T-helper 22 cell (primary cell): Measurements from ENCODE around the gene GATAD2B.
"Not testable (repeated sequence)": the region's sequence is repeated elsewhere in the genome, so short reads cannot be mapped to it uniquely, and the experiment has no call there.

Experiments
- DNase-seq: peaks from one replicate; pipeline ENCODE4 v3.0.0-alpha.2; 2020; ENCODE audit warnings: low read depth

GATAD2B gene

GRCh38 chr1:153929981-153930948 is 7.5 kb upstream of the GATAD2B start:
- DNase-seq, result no peak

GRCh38 chr1:153929426-153929825 is 6.7 kb upstream of the GATAD2B start:
- no peak for DNase-seq

DNA sequence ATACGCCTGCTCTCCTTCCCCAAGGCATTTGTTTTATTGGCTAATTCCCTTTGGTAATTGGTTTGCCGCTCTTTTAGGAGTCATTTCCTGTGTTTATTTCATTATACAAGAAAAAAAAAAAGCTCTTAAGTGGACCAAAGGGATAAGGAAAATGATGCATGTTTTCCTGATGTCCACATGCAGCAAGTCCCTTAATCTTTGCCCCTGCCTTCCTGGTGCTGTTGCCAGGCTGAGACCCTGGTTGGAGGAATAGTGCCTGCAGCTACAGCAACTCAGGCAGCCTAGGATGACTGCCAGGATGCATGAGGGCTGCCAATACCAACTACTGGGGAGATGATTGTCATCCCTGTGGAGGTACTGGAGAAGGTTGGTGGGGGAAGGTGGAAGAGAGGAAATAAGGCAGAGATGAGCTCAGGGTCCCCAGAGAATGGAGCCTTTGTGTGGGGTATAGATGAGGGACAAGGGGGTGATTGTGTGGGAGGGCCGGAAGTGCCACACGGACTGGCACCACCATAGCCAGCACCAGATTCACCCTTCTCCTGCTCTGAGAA is 6.1 kb upstream of the GATAD2B start:
- DNase-seq, result no peak

DNA sequence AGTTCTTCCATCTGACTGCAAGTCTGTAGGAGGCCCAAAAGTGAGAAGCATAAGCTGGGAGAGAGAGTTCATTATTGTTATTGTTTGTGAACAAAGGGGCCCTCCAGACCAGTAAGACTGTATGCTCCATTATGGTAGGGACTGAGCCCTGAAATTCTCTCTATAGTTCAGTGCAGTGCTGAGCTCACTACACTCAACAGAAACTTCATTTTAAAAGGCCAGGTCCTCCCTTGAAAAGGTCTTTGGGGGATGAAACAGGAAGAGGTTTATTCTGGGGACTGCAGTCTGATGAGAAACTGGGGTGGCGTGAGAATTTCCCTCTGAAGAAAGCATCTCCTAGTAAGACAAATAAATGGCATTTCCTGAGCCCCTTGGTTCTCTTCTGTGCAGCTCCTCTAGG is 5.5 kb upstream of the GATAD2B start:
- no peak for DNase-seq

DNA sequence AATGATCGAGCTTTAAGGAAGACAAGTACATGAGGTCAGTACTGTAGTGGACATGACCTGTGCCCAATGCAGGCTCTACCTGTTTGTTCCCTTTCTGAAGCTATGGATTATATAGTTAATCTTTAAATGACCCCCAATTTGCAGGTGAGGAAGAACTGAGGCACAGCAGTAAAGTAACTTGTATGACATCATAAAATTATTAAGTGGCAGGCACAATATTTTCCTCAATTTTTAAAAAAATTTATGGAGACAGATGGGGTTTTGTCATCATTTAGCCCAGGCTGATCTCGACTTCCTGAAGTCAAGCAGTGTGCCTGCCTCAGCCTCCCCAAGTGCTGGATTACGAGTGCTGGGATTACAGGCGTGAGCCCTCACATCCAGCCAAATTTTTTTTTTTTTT is 3.6 kb upstream of the GATAD2B start:
- DNase-seq, result no peak

DNA sequence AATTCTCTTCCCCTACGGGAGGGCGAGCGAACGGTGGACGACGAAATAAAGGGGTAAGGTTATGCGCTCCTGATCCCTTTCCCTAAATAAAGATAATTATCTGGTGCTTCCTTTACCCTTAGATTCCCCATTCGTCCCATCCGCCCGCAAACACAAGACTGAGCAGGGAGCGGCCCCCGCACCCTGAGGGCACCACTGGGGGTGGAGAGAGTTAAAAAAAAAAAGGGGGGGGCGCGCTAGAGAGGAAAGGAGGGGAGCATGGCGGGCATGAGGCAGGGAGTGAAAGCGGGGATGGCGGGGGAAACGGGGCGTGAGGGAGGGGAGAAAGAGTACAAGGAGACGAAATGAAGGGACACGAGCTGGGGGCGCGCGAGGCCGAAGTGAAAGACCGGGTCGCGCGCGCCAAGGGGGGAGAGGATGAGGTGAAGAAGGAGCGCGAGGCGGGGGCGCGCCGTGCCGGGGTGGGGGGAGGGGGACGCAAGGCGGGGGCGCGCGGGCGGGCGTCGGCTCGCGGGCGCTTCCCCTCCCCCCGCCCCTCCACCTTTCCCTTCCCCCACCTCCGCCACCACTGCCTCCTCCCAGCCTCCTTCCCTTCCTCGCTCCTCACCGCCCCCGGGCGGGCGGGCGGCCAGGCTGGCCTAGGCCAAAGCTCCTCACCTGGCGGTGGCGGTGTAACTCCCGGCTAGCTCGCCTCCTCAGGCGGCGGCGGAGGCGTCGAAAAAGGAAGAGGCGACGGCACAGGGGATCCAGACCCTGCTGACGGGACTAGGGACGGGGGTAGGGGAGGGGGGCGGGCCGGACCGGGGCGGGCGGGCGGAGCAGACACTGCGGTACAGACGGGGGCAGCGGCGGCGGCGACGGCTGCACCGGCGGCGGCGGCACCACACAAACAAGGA is 448 bp downstream of the GATAD2B start:
- peak; percentile 31 for DNase-seq

- no peak for DNase-seq
These were observed 1.0 kb downstream of the GATAD2B start for GRCh38 chr1:153921803-153922075.

DNA sequence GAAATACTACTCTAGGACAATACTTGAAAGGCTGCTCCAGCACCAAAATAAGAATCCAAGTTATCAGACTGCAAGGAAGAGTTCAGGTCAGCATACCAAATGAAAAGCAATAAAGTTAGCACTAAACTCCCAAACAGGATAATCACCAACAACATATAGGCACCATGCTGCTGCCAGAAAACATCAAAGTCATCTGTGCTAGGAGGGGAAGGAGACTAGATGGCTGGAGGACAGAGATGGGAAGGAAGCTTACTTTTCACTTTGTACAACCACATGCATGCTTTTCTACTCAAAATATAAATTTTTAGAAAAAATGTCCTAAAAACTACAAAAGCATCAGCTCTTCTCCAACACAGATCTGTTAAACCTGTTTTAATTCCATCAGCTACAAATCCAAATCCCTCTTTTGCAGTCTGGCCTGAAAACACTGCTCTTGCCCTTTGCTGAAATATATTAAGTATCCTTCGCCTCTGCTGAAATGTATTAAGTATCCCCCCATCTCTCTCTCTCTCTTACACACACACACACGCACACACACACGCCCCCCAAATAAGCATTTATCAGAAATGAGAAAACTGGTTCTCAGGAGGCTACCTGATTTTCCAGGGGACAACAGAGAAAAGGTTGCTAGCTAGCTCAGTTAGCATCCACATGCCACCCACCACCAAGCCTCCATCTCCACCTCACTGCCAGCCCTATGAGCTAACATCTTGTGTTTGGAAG is 1.5 kb downstream of the GATAD2B start:
- no peak for DNase-seq

DNA sequence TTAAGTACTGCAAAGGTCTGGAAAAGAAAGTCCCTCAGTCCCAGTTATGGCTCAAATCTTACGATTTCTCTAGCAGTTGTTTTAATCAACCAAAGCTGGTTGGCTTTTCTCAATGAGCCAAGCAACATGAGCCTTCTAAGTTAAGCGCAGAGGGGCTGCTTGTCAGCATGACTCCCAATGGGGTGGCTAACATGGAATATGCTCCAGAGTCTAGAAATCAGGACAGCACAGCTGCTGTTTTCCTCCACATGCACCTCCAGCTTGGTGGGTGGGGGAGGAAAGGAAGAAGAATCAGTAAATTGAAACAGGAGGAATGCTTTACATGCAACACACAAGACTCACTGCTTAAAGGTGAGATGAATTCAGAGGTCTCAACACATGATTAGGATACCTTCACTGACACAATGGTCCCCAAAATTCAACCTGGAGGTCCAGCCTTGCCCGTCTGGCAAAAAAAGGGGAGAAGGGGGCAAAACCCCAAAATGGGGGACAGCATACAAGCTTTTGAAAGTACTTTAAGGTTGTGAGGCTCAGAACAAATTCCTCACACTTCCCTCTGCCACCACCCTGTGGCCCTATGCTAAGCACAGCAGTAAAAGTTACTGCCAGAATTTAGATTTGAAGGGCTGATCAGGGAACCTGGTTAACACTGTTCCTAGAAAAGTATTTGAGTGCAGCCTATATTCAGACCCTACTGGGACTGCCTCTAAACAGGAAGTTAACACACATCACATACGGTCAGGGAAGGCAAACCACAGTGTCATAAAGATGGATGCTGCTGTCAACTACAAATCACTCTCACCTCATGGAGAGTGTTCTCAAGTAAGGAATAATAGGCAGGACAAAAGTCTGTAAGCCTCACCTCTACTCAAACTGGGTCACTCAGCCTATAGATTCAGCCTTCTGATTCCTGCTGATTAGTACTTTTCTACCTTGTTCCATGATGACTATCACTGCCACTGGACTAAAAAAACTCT is 2.6 kb downstream of the GATAD2B start:
- DNase-seq, result no peak

DNA sequence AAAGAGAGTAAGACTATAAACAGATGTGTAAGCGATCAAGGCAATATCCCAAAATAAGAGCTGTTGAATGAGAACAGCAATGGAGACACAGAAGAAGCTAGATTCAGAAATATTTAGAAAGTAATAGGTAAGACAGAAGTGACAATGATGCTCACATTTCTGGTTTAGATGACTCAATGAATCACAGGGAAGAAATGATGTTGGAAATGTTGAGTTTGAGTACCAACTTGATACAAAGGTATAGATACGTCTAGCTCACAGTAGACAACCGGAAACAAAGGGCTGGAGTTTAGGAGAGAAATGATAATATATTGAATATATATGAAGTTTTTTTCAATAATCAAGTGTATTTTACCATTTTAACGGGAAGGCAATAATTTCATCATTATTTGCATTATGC is 6.5 kb downstream of the GATAD2B start:
- DNase-seq, result no peak

DNA sequence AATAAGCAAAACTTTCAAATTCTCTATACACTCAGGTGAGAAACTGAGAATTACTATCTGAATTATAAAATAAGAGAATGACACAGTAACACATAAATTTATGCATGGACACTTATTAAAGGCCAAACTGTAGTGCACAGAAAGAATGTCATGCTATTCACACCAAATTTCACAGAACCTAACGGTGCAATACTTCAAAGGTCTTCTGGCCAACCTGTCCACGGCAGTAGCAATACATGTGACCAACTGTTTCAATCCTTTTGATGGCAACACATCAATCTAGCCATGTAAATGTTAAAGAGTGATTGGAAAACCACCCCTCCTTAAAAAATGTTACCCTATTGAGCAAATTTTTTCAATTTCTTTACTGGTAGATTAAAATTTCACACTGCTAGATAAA is 10.4 kb downstream of the GATAD2B start:
- DNase-seq, result no peak

DNA sequence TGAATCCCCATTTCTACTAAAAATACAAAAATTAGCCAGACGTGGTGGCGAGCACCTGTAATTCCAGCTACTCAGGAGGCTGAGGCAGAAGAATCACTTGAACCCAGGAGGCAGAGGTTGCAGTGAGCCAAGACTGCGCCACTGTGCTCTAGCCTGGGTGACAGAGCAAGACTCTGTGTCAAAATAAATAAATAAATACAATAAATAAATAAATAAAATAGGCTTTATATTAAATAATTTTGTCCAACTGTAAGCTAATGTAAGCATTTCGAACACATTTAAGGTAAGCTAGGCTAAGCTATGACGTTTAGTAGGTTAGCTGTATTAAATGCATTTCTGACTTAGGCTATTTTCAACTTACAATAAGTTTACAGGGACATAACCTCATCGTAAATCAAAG is 12.2 kb downstream of the GATAD2B start:
- DNase-seq, result not testable (repeated sequence)

DNA sequence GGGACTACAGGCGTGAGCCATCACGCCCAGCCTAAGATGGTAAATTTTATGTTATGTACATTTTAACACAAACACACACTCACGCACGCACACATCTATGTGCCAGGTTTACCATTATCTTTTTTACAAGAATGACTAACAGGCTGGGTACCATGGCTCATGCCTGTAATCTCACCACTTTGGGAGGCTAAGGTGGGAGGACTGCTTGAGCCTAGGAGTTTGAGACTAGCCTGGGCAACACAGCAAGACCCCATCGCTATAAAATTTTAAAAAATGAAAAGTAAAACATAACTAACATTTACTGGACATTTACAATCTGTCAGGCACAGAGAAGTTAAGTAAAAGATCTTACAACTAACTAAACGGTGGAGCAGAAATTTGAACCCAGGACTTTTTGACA is 14.7 kb downstream of the GATAD2B start:
- no peak for DNase-seq

DNA sequence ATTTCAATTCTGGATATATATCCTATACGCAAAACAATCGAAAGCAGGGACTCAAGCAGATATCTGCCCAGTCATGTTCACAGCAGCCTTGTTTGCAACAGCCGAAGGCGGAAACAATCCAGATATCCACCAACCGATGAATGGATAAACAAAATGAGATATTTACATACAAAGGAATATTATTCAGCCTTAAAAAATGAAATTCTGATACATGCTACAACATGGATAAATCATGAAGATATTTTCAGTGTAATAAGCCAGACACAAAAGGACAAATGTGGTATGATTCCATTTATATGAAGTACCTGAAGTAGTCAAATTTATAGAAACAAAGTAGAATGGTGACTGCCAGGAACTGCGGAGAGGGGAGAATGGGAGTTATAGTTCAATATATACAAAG is 15.6 kb downstream of the GATAD2B start:
- DNase-seq, result no peak

DNA sequence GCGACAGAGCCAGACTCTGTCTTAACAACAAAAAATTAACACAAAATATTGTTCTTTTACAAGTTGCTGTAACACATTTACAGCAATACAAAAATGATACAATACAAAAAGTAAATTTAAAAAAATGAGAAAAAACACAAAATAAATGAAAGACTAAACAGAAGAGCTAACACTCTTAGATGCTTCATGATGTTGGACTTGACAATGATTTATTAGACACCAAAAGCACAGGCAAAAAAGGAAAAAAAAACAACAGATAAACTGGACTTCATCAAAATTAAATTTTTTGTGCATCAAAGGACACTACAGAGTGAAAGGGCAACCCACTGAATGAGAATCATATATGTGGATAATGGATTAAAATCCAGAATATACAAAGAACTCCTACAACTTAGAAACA is 16.4 kb downstream of the GATAD2B start:
- DNase-seq, result no peak

- DNase-seq, result not testable (repeated sequence)
These were observed 16.9 kb downstream of the GATAD2B start for GRCh38 chr1:153905908-153906307.

DNA sequence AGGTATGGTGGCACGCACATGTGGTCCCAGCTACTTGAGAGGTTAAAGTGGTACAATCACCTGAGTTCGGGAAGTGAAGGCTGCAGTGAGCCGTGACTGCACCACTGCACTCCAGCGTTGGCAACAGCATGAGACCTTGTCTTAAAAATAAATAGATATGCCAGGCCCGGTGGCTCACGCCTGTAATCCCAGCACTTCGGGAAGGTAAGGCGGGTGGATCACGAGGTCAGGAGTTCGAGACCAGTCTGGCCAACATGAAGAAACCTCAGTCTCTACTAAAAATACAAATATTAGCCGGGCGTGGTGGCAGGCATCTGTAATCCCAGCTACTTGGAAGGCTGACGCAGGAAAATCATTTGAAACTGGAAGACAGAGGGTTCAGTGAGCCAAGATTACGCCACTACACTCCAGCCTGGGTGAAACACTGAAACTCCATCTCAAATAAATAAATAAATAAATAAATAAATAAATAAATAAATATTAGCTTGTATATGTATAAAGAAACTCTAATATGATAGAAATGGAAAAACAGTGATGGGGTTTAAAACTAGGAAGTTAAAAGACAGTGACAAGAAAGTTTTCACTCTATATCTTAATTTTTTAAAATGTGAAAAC is 18.8 kb downstream of the GATAD2B start:
- DNase-seq, result no peak

- no peak for DNase-seq
These were observed 23.3 kb downstream of the GATAD2B start for GRCh38 chr1:153899509-153899908.

DNA sequence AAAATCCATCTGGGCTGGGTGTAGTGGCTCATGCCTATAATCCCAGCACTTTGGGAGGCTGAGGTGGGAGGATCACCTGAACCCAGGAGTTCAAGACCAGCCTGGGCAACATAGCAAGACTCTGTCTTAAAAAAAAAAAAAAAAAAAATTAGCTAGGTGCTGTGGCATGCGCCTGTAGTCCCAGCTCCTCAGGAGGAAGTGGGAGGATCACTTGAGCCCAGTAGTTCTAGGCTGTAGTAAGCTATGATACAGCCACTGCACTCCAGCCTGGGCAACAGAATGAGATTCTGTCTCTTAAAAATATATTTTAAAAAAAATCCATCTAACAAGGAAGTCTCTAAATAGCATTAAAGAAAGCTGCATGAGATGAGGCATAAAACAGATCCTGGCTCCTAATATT is 26.9 kb downstream of the GATAD2B start:
- not testable (repeated sequence) for DNase-seq

GRCh38 chr1:153891042-153891441 is 31.7 kb downstream of the GATAD2B start:
- not testable (repeated sequence) for DNase-seq

DNA sequence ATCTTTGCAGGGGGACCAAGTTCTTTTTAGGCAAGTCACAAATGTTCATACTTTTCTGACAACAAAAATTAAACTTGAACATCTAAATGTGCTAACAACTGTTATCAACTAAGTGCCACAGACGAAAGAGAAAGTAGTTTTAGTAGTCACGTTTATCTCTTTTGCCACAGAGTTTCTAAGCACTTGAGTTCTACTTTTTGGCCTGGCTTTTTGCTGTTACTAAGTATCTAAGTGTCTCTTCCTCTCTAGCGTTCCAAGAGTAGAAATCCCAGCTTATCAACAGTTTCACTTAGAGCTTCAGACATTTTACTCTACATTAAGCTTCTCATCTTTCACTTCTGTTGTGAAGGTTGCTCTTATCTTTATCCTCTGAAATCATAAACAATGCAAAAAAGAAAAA is 34.2 kb downstream of the GATAD2B start:
- no peak for DNase-seq
